Measurements from ENCODE around the gene PQBP1. TPM values are rescaled to one million over a fixed set of nuclear protein-coding genes. Genes with fewer than 3 reads are reported as not detected.

Gene PQBP1
- total and polyA plus RNA-seq, 2 of the 13 experiments (the other 11 are each of a cell fraction or from before 2014, with no cell fraction given) = 58.1 to 80.9 TPM

GRCh38 chrX:48924270-48924669 is 26.5 kb downstream of the PQBP1 start (continued):
- TF ChIP-seq, protein P1, sequence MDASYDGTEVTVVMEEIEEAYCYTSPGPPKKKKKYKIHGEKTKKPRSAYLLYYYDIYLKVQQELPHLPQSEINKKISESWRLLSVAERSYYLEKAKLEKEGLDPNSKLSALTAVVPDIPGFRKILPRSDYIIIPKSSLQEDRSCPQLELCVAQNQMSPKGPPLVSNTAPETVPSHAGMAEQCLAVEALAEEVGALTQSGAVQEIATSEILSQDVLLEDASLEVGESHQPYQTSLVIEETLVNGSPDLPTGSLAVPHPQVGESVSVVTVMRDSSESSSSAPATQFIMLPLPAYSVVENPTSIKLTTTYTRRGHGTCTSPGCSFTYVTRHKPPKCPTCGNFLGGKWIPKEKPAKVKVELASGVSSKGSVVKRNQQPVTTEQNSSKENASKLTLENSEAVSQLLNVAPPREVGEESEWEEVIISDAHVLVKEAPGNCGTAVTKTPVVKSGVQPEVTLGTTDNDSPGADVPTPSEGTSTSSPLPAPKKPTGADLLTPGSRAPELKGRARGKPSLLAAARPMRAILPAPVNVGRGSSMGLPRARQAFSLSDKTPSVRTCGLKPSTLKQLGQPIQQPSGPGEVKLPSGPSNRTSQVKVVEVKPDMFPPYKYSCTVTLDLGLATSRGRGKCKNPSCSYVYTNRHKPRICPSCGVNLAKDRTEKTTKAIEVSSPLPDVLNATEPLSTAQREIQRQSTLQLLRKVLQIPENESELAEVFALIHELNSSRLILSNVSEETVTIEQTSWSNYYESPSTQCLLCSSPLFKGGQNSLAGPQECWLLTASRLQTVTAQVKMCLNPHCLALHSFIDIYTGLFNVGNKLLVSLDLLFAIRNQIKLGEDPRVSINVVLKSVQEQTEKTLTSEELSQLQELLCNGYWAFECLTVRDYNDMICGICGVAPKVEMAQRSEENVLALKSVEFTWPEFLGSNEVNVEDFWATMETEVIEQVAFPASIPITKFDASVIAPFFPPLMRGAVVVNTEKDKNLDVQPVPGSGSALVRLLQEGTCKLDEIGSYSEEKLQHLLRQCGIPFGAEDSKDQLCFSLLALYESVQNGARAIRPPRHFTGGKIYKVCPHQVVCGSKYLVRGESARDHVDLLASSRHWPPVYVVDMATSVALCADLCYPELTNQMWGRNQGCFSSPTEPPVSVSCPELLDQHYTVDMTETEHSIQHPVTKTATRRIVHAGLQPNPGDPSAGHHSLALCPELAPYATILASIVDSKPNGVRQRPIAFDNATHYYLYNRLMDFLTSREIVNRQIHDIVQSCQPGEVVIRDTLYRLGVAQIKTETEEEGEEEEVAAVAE (CRISPR knock-in tag; IDR thresholded peaks at IDR 0.05; ENCODE audit: borderline replicate concordance) = no peak
- no peak for TF ChIP-seq ZNF296 (CRISPR knock-in tag; conservative IDR thresholded peaks at IDR 0.05)
- no peak for TF ChIP-seq ZHX1 (CRISPR knock-in tag; IDR thresholded peaks at IDR 0.05; ENCODE audit: low read depth)
- TF ChIP-seq ZNF446 (CRISPR knock-in tag; IDR thresholded peaks at IDR 0.05) = no peak

DNA sequence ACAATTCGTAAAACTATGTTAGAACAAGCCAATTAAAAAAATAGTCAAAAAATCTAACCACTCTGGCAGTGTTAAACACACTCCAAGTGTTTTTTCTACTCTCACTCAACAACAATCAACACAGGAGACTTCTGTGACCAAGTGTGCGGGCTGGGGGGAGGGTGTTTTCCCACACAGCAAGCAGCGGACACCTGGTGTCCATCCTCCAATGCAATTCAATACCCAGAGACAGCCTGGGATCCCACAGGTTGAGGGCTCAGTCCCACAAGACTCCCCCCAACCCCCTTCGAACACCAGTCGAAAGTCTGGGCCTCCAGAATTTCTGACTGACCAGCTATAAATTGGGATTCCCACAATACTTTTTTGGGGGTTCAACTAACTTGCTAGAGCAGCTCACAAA is 29.4 kb downstream of the PQBP1 start:
- ATAC-seq (no peak), DNase-seq (ENCODE audit: low spot score) (no peak), FAIRE-seq (no peak)
- Histone ChIP-seq H3K36me3 (replicated peaks in 1 of 2; ENCODE audit: control insufficient read depth in 1 of 2, insufficient read depth in 2 of 2, low read length in 2 of 2) (peaks cover 5 to 23% of the 10 kb centered on the region in 2 experiments; a peak in 4 of 5 replicates), H3K9me3 (ENCODE audit: low read length) (no peaks in the 10 kb centered on the region), H3K27ac (ENCODE audit: extremely low read length, insufficient read depth, low read length) (no peak overlapping the region), H3K9ac (ENCODE audit: insufficient read depth, low read depth, low read length) (no peak overlapping the region), H3K4me3 (replicated peaks in 1 of 3; ENCODE audit: insufficient read depth in 1 of 3, low read depth in 2 of 3, low read length in 3 of 3) (no peak overlapping the region), H2AFZ (ENCODE audit: low read length) (no peak overlapping the region), H3K27me3 (ENCODE audit: control insufficient read depth in 1 of 2, insufficient read depth in 2 of 2, low read length in 2 of 2) (no peaks in the 10 kb centered on the region), H3K79me2 (ENCODE audit: insufficient read depth, low read length) (no peaks in the 10 kb centered on the region), H3K4me2 (ENCODE audit: low read depth, low read length) (no peak overlapping the region), H4K20me1 (ENCODE audit: insufficient read depth, low read length) (no peaks in the 10 kb centered on the region), H3K4me1 (ENCODE audit: insufficient read depth, low read length) (no peaks in the 10 kb centered on the region)
- ChIA-PET CTCF (ENCODE audit: low intra/inter-chr PET ratio, low total read pairs) (no interaction called here), POLR2A (no interaction called here)
- WGBS (ENCODE audit: low lambda C conversion rate) = 93% methylated on average over 5 of the region's 5 CpGs
- in situ Hi-C loops (cut with HindIII; ENCODE audit: extremely low pct_ligation_motif_present, low pct_unique_long_range_greater_than_20kb) (no loop called here), intact Hi-C loops (cut with micrococcal nuclease; ENCODE audit: unreplicated experiment) (no loop called here)
- no TSS peak for BruUV-seq (replicated peaks)
- TF ChIP-seq ZFP36L1 (CRISPR knock-in tag; IDR thresholded peaks at IDR 0.05) (no peak), POLR2A (IDR thresholded peaks at IDR 0.05; ENCODE audit: insufficient read depth in 1 of 2, low read depth in 2 of 2, low read length in 2 of 2) (no peak), NFRKB (IDR thresholded peaks at IDR 0.05) (no peak), ZNF605 (CRISPR knock-in tag; IDR thresholded peaks at IDR 0.05) (no peak), ZUFSP (CRISPR knock-in tag; IDR thresholded peaks at IDR 0.05; ENCODE audit: borderline replicate concordance) (no peak), ZNF446 (CRISPR knock-in tag; IDR thresholded peaks at IDR 0.05) (no peak), ZNF160 (CRISPR knock-in tag; IDR thresholded peaks at IDR 0.05) (no peak), NRL (CRISPR knock-in tag; IDR thresholded peaks at IDR 0.05; ENCODE audit: borderline replicate concordance) (no peak), ZNF749 (CRISPR knock-in tag; IDR thresholded peaks at IDR 0.05; ENCODE audit: borderline replicate concordance) (no peak), ZSCAN9 (CRISPR knock-in tag; IDR thresholded peaks at IDR 0.05; ENCODE audit: borderline replicate concordance) (no peak)
- TF ChIP-seq, protein P2, sequence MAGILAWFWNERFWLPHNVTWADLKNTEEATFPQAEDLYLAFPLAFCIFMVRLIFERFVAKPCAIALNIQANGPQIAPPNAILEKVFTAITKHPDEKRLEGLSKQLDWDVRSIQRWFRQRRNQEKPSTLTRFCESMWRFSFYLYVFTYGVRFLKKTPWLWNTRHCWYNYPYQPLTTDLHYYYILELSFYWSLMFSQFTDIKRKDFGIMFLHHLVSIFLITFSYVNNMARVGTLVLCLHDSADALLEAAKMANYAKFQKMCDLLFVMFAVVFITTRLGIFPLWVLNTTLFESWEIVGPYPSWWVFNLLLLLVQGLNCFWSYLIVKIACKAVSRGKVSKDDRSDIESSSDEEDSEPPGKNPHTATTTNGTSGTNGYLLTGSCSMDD (CRISPR knock-in tag; IDR thresholded peaks at IDR 0.05) = no peak
